Dendritic cell treated with granulocyte-macrophage colony-stimulating factor and Interleukin-4, amounts not matched to agents 40 ng/mL and 50 ng/mL, for 4 days (primary cell): ENCODE results near the gene EEF1G.

Experiments
- H3K27ac Mint-ChIP-seq: one replicate; pipeline ENCODE4 v1.8.0; 2022; ENCODE audit warnings: mild to moderate bottlenecking, mixed read lengths
- H3K27me3 Mint-ChIP-seq: one replicate; pipeline ENCODE4 v1.8.0; 2022; ENCODE audit warnings: mild to moderate bottlenecking, mixed read lengths
- H3K36me3 Mint-ChIP-seq: one replicate; pipeline ENCODE4 v1.8.0; 2022; ENCODE audit warnings: low read depth, mixed read lengths
- H3K4me1 Mint-ChIP-seq: one replicate; pipeline ENCODE4 v1.8.0; 2022; ENCODE audit warnings: low read depth, mixed read lengths
- H3K4me3 Mint-ChIP-seq: one replicate; pipeline ENCODE4 v1.8.0; 2022; ENCODE audit warnings: mild to moderate bottlenecking, moderate library complexity, mixed read lengths
- H3K9me3 Mint-ChIP-seq: one replicate; pipeline ENCODE4 v1.8.0; 2022; ENCODE audit warnings: mixed read lengths
- intact Hi-C: fragments of 100-400 bp; cut with micrococcal nuclease; formaldehyde crosslinking; loops from one replicate; pipeline ENCODE4 v1.15.0; 2022

Gene EEF1G

DNA sequence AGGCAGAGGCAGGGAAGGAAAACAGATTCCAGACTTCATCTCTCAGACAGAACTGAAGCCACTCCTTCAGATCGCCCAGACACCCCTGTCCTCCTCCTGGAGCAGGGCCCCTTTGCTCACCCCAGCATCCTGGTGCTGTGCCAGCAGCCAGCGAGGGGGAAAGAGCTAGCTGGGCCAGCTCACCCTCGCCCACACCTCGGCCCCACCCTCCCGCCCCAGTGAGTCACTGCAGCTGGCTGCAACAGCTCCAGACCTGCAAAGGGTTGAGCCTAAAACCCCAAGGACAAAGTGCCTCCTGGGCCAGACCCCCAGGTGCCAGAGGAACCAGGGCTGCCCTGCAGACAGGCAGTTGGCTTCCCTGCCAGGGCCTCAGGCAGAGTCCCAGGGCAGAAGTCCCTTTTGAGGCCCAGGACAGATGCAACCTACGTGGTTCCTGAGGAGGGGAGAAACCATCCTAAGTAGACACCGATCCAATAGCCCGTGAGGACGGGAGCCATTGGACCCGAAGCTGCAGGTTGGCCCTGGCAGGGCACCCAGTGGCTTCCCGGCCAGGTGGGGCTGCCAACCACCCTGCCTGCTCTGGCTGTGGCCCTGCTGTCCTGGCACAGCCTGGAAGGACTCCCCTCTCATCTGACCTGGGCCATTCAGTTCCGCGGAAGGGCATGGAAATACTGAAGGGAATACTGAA lies 34.3 kb downstream of the EEF1G start:
- intact Hi-C loops, result no loop called here
- peak overlapping the region; percentile 95 for H3K27ac Mint-ChIP-seq
- H3K4me3 Mint-ChIP-seq, result peak overlapping the region; percentile 37
- H3K27me3 Mint-ChIP-seq, result no peaks in the 10 kb centered on the region
- H3K36me3 Mint-ChIP-seq, result peaks cover 94% of the 10 kb centered on the region
- H3K9me3 Mint-ChIP-seq, result no peaks in the 10 kb centered on the region
- H3K4me1 Mint-ChIP-seq, result peaks cover 89% of the 10 kb centered on the region

DNA sequence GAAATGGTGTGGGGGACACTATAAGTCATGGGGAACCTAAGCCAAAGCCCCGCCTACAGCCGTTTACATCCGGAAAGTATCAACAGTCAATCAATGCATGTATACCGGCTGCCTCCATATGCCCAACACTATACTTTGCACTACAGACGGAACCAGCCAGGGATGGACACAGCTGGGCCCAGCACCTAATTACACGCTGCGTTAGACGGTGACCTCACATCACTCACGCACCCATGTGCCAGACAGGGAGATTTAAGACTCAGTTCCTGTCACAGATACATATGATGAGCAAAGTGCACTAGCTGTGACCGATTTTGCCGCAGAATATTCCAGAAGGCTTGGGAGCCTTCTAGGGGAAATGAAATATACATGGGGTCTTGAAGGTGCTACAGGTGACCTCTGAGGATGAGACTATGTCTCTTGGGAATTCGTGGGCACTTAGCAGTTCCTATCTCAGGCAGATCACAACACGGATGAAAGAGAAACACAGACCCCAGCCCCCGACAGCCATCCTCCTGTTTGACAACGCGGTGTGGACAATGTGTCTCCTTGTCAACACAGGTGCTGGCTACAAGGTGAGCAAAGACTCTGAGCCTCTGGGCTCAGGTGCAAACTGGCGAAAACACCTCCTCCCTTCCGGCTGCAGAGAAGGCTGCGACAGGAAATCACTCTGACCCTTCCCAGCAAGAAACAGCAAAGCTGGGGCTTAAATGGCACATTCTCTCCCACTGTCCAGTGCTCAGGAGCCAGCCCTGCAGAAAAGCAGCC lies 35.0 kb downstream of the EEF1G start:
- no peaks in the 10 kb centered on the region for H3K27me3 Mint-ChIP-seq
- H3K27ac Mint-ChIP-seq, result peak overlapping the region; percentile 95
- H3K4me3 Mint-ChIP-seq, result peak overlapping the region; percentile 37
- intact Hi-C loops, result no loop called here
- H3K36me3 Mint-ChIP-seq, result peaks cover 94% of the 10 kb centered on the region
- peaks cover 87% of the 10 kb centered on the region for H3K4me1 Mint-ChIP-seq
- H3K9me3 Mint-ChIP-seq, result no peaks in the 10 kb centered on the region

GRCh38 chr11:62536301-62536957 lies 37.3 kb downstream of the EEF1G start:
- intact Hi-C loops, result no loop called here
- Mint-ChIP-seq H3K4me1 (peaks cover 75% of the 10 kb centered on the region), H3K27me3 (no peaks in the 10 kb centered on the region), H3K4me3 (no peak overlapping the region), H3K36me3 (peaks cover 94% of the 10 kb centered on the region), H3K9me3 (no peaks in the 10 kb centered on the region), H3K27ac (no peak overlapping the region)

DNA sequence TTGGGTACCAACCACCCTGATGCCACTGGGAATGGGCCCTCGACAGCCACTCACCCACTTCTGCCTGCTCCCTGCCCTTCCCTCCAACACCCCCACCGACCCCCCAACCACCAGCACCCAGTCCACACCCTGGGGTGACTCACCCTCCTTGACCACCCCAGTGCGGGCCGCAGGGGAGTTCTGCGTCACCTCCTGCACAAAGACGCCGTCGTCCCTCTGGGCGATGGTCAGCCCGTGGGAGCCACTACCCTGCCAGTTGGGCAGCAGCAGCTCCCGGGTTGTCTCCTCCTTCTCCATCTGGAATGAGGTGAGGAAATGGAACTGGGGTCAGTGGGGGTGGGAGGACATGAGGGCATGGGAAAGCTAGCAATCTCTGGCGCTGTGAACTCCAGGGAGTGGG lies 37.9 kb downstream of the EEF1G start:
- Mint-ChIP-seq H3K4me1 (peaks cover 69% of the 10 kb centered on the region), H3K36me3 (peaks cover 94% of the 10 kb centered on the region), H3K27me3 (no peaks in the 10 kb centered on the region), H3K9me3 (no peaks in the 10 kb centered on the region), H3K27ac (no peak overlapping the region), H3K4me3 (no peak overlapping the region)
- intact Hi-C loops, result no loop called here

- Mint-ChIP-seq H3K36me3 (peaks cover 99% of the 10 kb centered on the region), H3K4me1 (peaks cover 71% of the 10 kb centered on the region), H3K9me3 (no peaks in the 10 kb centered on the region), H3K4me3 (no peak overlapping the region), H3K27ac (peak overlapping the region; percentile 5), H3K27me3 (no peaks in the 10 kb centered on the region)
- intact Hi-C loops, result no loop called here
Measured at GRCh38 chr11:62534779-62535545, 38.7 kb downstream of the EEF1G start.

GRCh38 chr11:62532096-62532495 lies 41.6 kb downstream of the EEF1G start:
- H3K27ac Mint-ChIP-seq, result no peak overlapping the region
- intact Hi-C loops, result no loop called here
- H3K9me3 Mint-ChIP-seq, result no peaks in the 10 kb centered on the region
- peaks cover 100% of the 10 kb centered on the region for H3K36me3 Mint-ChIP-seq
- H3K4me1 Mint-ChIP-seq, result peaks cover 51% of the 10 kb centered on the region
- no peaks in the 10 kb centered on the region for H3K27me3 Mint-ChIP-seq
- H3K4me3 Mint-ChIP-seq, result no peak overlapping the region

DNA sequence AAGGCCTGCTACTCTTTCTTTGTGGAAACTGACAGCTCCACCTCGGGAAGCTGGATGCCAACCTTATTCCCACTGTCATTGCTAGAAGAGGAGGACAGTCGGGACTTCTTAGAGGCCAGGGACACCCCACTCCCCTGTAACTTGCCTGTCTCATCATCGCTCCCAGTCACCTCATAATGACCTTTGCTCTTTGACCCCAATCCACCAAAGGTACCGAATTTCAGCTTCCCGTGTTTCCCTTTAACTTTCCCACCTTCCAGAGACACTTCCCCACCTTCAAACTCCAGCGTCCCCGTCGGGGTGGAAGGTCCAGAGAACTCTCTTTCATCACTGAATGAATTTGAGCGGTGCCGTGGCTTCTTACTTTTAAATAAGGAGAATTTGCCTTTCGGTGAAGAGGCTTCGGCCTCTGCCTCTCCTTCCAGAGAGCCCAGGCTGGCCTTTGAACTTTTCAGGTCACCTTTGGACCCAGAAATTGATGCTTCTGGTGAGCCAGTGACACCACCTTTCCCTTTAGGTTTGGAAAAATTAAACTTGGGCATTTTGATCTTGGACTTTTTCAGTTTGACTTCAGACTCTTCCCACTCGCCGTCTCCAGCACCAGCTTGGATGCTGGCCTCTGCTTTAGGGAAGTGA lies 56.8 kb downstream of the EEF1G start:
- no peaks in the 10 kb centered on the region for H3K9me3 Mint-ChIP-seq
- intact Hi-C loops, result no loop called here
- peaks cover 68% of the 10 kb centered on the region for H3K4me1 Mint-ChIP-seq
- peak overlapping the region; percentile 15 for H3K27ac Mint-ChIP-seq
- peaks cover 100% of the 10 kb centered on the region for H3K36me3 Mint-ChIP-seq
- no peak overlapping the region for H3K4me3 Mint-ChIP-seq
- no peaks in the 10 kb centered on the region for H3K27me3 Mint-ChIP-seq

GRCh38 chr11:62514151-62514550 lies 59.5 kb downstream of the EEF1G start:
- Mint-ChIP-seq H3K27ac (peak overlapping the region; percentile 30), H3K36me3 (peaks cover 75% of the 10 kb centered on the region), H3K4me1 (peaks cover 66% of the 10 kb centered on the region), H3K9me3 (no peaks in the 10 kb centered on the region), H3K27me3 (no peaks in the 10 kb centered on the region), H3K4me3 (no peak overlapping the region)
- intact Hi-C loops, result no loop called here

DNA sequence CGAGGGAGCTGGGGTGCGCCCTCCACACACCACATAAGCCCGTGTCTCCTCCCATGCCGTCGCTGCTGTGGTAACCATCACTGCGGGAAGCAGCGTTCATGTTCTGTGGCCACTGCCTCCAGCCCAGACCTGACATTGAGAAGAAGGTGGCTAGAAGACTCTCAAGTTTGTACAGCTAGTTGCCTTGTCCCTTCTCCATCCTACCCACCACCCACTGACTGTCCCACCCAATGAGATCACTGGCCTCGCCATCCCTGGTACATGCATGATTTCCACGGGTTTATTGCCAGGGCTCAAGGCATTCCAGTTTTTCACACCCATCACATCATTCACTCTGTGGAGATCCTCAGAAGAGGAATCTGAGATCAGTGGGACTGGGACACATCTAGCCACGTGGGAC lies 60.1 kb downstream of the EEF1G start:
- peaks cover 72% of the 10 kb centered on the region for H3K4me1 Mint-ChIP-seq
- H3K9me3 Mint-ChIP-seq, result no peaks in the 10 kb centered on the region
- intact Hi-C loops, result no loop called here
- H3K27me3 Mint-ChIP-seq, result no peaks in the 10 kb centered on the region
- H3K4me3 Mint-ChIP-seq, result no peak overlapping the region
- H3K27ac Mint-ChIP-seq, result peak overlapping the region; percentile 30
- H3K36me3 Mint-ChIP-seq, result peaks cover 69% of the 10 kb centered on the region

GRCh38 chr11:62512961-62513360 lies 60.7 kb downstream of the EEF1G start:
- Mint-ChIP-seq H3K4me3 (no peak overlapping the region), H3K36me3 (peaks cover 63% of the 10 kb centered on the region), H3K4me1 (peaks cover 73% of the 10 kb centered on the region), H3K9me3 (no peaks in the 10 kb centered on the region), H3K27ac (peak overlapping the region; percentile 30), H3K27me3 (no peaks in the 10 kb centered on the region)
- intact Hi-C loops, result no loop called here
